Erythroblast (primary cell): ENCODE results near the gene SHLD2.
"Not testable (repeated sequence)": the region's sequence is repeated elsewhere in the genome, so short reads cannot be mapped to it uniquely, and the experiment has no call there.

ENCODE experiments used
- GATA1 ChIP-seq: IDR thresholded peaks from 2 replicates; pipeline ENCODE4 v1.6.1; 2011; ENCODE audit warnings: low read depth, mild to moderate bottlenecking, control low read depth, low read length, moderate library complexity
- POLR2A ChIP-seq: IDR thresholded peaks from 2 replicates; pipeline ENCODE4 v1.6.1; 2011; ENCODE audit warnings: mild to moderate bottlenecking, low read length

GRCh38 chr10:87081574-87081973 is 13.4 kb upstream of the SHLD2 start:
- TF ChIP-seq POLR2A, GATA1: not testable (repeated sequence)
